IMR-90 (cell line): Measurements from ENCODE around the gene OLAH. TPM values are rescaled to one million over a fixed set of nuclear protein-coding genes. Genes with fewer than 3 reads are reported as not detected.

Experiments
- ATAC-seq: fragments of 200-7000 bp; cut with Tn5 transposase; 2 replicates; pipeline ENCODE4 v1.9.1; 2020; ENCODE audit warnings: low read depth, mild to moderate bottlenecking, moderate library complexity
- BruUV-seq: library from RNA; stranded (reverse); fragments of 400-500 nt; replicated peaks from 2 replicates; lab custom pipeline; 2021; lab: Mats Ljungman, UMichigan
- CTCF ChIA-PET: fragments of 300-600 bp; formaldehyde crosslinking; extraction: SDS; loops from one replicate; lab custom pipeline; 2021; ENCODE audit warnings: antibody characterized with exemption; lab: Yijun Ruan, JAX
- POLR2A ChIA-PET: fragments of 300-600 bp; sonication (Branson Sonifier 250); formaldehyde crosslinking; loops from one replicate; lab custom pipeline; 2022; ENCODE audit warnings: antibody characterized with exemption; ENCODE audit not compliant: unreplicated experiment; lab: Charles Lee
- DNase-seq: peaks from one replicate; pipeline ENCODE4 v3.0.0; 2013
- H2AFZ ChIP-seq: replicated peaks from 2 replicates; pipeline ENCODE3; 2013; ENCODE audit warnings: low read length, mild to moderate bottlenecking; ENCODE audit not compliant: poor library complexity
- H2AK5ac ChIP-seq: 2 replicates; pipeline ENCODE4 v1.6.1; 2013; ENCODE audit warnings: low read depth, low read length, inconsistent platforms
- H2AK9ac ChIP-seq: replicated peaks from 2 replicates; pipeline ENCODE3; 2013; ENCODE audit warnings: mild to moderate bottlenecking, low read depth, low read length, moderate library complexity; ENCODE audit not compliant: poor library complexity
- H2BK120ac ChIP-seq: 2 replicates; pipeline ENCODE4 v1.6.1; 2013; ENCODE audit warnings: low read depth, low read length, inconsistent platforms
- H2BK15ac ChIP-seq: 3 replicates; pipeline ENCODE4 v1.6.1; 2013; ENCODE audit warnings: low read depth, low read length, inconsistent platforms
- H2BK20ac ChIP-seq: 2 replicates; pipeline ENCODE4 v1.6.1; 2013; ENCODE audit warnings: low read depth, mild to moderate bottlenecking, inconsistent platforms, low read length, moderate library complexity
- H2BK5ac ChIP-seq: 2 replicates; pipeline ENCODE4 v1.6.1; 2013; ENCODE audit warnings: mild to moderate bottlenecking, low read depth, low read length, inconsistent platforms; ENCODE audit not compliant: poor library complexity, severe bottlenecking
- H3K14ac ChIP-seq: replicated peaks from 2 replicates; pipeline ENCODE4 v1.6.1; 2013; ENCODE audit warnings: low read depth, low read length, inconsistent platforms
- H3K18ac ChIP-seq: 2 replicates; pipeline ENCODE4 v1.6.1; 2013; ENCODE audit warnings: low read depth, low read length, control low read depth
- H3K23ac ChIP-seq: 2 replicates; pipeline ENCODE4 v1.6.1; 2013; ENCODE audit warnings: low read depth, low read length, inconsistent platforms
- H3K27ac ChIP-seq: 2 replicates; pipeline ENCODE4 v1.5.1; 2013; ENCODE audit warnings: mild to moderate bottlenecking, control low read depth, low read length; ENCODE audit not compliant: insufficient read depth
- H3K27me3 ChIP-seq: 2 replicates; pipeline ENCODE4 v1.6.1; 2013; ENCODE audit warnings: low read length; ENCODE audit not compliant: control insufficient read depth, insufficient read depth
- H3K36me3 ChIP-seq: 2 replicates; pipeline ENCODE4 v1.6.1; 2013; ENCODE audit warnings: low read length, mixed read lengths; ENCODE audit not compliant: control insufficient read depth, insufficient read depth
- H3K4ac ChIP-seq: 2 replicates; pipeline ENCODE4 v1.6.1; 2013; ENCODE audit warnings: low read depth, low read length, inconsistent platforms
- H3K4me1 ChIP-seq: 2 replicates; pipeline ENCODE4 v1.6.1; 2013; ENCODE audit warnings: low read length, mixed read lengths; ENCODE audit not compliant: control insufficient read depth, insufficient read depth
- H3K4me2 ChIP-seq: 2 replicates; pipeline ENCODE4 v1.6.1; 2013; ENCODE audit warnings: low read depth, mild to moderate bottlenecking, control low read depth, low read length, moderate library complexity
- H3K4me3 ChIP-seq: 2 replicates; pipeline ENCODE4 v1.5.1; 2013; ENCODE audit warnings: low read depth, mild to moderate bottlenecking, control low read depth, low read length, moderate library complexity; ENCODE audit not compliant: insufficient read depth
- H3K56ac ChIP-seq: 2 replicates; pipeline ENCODE4 v1.6.1; 2013; ENCODE audit warnings: low read length, inconsistent platforms; ENCODE audit not compliant: insufficient read depth; ENCODE audit errors: extremely low read depth
- H3K79me1 ChIP-seq, 2 experiments: 2 replicates each; pipeline ENCODE4 v1.6.1; 2013; ENCODE audit warnings: low read length in 2 of 2, inconsistent platforms in 1 of 2, low read depth in 1 of 2
- H3K9ac ChIP-seq: 2 replicates; pipeline ENCODE4 v1.6.1; 2013; ENCODE audit warnings: low read depth, low read length, control low read depth
- H3K9me1 ChIP-seq: 2 replicates; pipeline ENCODE4 v1.6.1; 2013; ENCODE audit warnings: low read length, inconsistent platforms; ENCODE audit not compliant: insufficient read depth
- H3K9me3 ChIP-seq: 2 replicates; pipeline ENCODE4 v1.6.1; 2013; ENCODE audit warnings: low read length; ENCODE audit not compliant: control insufficient read depth, insufficient read depth
- H4K20me1 ChIP-seq: 2 replicates; pipeline ENCODE4 v1.6.1; 2013; ENCODE audit warnings: low read length, inconsistent platforms; ENCODE audit not compliant: insufficient read depth
- H4K5ac ChIP-seq: 2 replicates; pipeline ENCODE4 v1.6.1; 2013; ENCODE audit warnings: mild to moderate bottlenecking, low read depth, low read length, control low read depth
- H4K8ac ChIP-seq, 2 experiments: 2 replicates each; pipeline ENCODE4 v1.6.1; 2013; ENCODE audit warnings: low read depth in 2 of 2, low read length in 2 of 2, control low read depth in 1 of 2, inconsistent platforms in 1 of 2
- H4K91ac ChIP-seq: 2 replicates; pipeline ENCODE4 v1.6.1; 2013; ENCODE audit warnings: low read depth, low read length, inconsistent platforms; ENCODE audit not compliant: insufficient read depth
- BHLHE40 ChIP-seq: fragments of 150-350 bp; IDR thresholded peaks from 2 replicates; pipeline ENCODE4 v1.6.1; 2016; ENCODE audit warnings: mild to moderate bottlenecking, low read depth, low read length
- CEBPB ChIP-seq: IDR thresholded peaks from 2 replicates; pipeline ENCODE4 v1.6.1; 2012; ENCODE audit warnings: low read depth, low read length, improper control_type of control experiment
- CHD1 ChIP-seq: IDR thresholded peaks from 2 replicates; pipeline ENCODE4 v1.6.1; 2012; ENCODE audit warnings: low read depth, low read length, improper control_type of control experiment
- FOS ChIP-seq: fragments of 150-350 bp; IDR thresholded peaks from 2 replicates; pipeline ENCODE4 v1.6.1; 2016; ENCODE audit warnings: low read depth, low read length
- MAFK ChIP-seq: IDR thresholded peaks from 2 replicates; pipeline ENCODE4 v1.6.1; 2012; ENCODE audit warnings: low read depth, low read length, improper control_type of control experiment
- MAZ ChIP-seq: IDR thresholded peaks from 2 replicates; pipeline ENCODE4 v1.6.1; 2012; ENCODE audit warnings: low read depth, mild to moderate bottlenecking, low read length, improper control_type of control experiment, moderate library complexity, borderline replicate concordance
- MXI1 ChIP-seq: IDR thresholded peaks from 2 replicates; pipeline ENCODE4 v1.6.1; 2012; ENCODE audit warnings: low read depth, mild to moderate bottlenecking, low read length, moderate library complexity, borderline replicate concordance
- NFE2L2 ChIP-seq: fragments of 150-350 bp; IDR thresholded peaks from 2 replicates; pipeline ENCODE4 v1.6.1; 2016; ENCODE audit warnings: low read depth, mild to moderate bottlenecking, low read length
- POLR2A ChIP-seq: IDR thresholded peaks from 2 replicates; pipeline ENCODE4 v1.6.1; 2012; ENCODE audit warnings: mild to moderate bottlenecking, low read depth, low read length
- RAD21 ChIP-seq: IDR thresholded peaks from 2 replicates; pipeline ENCODE4 v1.6.1; 2012; ENCODE audit warnings: low read length, improper control_type of control experiment
- RCOR1 ChIP-seq: IDR thresholded peaks from 2 replicates; pipeline ENCODE4 v1.6.1; 2012; ENCODE audit warnings: mild to moderate bottlenecking, low read length, improper control_type of control experiment; ENCODE audit not compliant: insufficient replicate concordance
- RFX5 ChIP-seq: IDR thresholded peaks from 2 replicates; pipeline ENCODE4 v1.8.0; 2012; ENCODE audit warnings: low read depth, mild to moderate bottlenecking, low read length, moderate library complexity
- SMC3 ChIP-seq: fragments of 150-350 bp; IDR thresholded peaks from 2 replicates; pipeline ENCODE4 v1.6.1; 2016; ENCODE audit warnings: low read depth, mild to moderate bottlenecking, antibody characterized with exemption, low read length, moderate library complexity
- USF2 ChIP-seq: fragments of 150-350 bp; IDR thresholded peaks from 2 replicates; pipeline ENCODE4 v1.6.1; 2017; ENCODE audit warnings: mild to moderate bottlenecking, antibody characterized with exemption, low read length, low read depth
- WGBS, 2 experiments: methylation state at CpG; one replicate each; pipeline versions ENCODE4 v1.1.5 to v1.1.7; 2013; ENCODE audit warnings: missing lambda C conversion rate in 2 of 2; ENCODE audit not compliant: insufficient read length in 1 of 2; ENCODE audit errors: extremely low coverage in 2 of 2; 5-methylcytosine and 5-hydroxymethylcytosine counted together
- dilution Hi-C: fragments of 300-500 bp; cut with HindIII; formaldehyde crosslinking; loops from one replicate; pipeline ENCODE4 v1.14.3; 2018; ENCODE audit warnings: low sequenced_read_pairs; ENCODE audit not compliant: unreplicated experiment
- in situ Hi-C: fragments of 300-500 bp; cut with MboI; formaldehyde crosslinking; loops from 3 replicates; pipeline ENCODE4 v1.14.3; 2019; ENCODE audit warnings: low sequenced_read_pairs, inconsistent platforms, mixed read lengths
- intact Hi-C: fragments of 100-400 bp; cut with micrococcal nuclease; formaldehyde crosslinking; loops from 2 replicates; pipeline ENCODE4 v1.10.0; 2022
- polyA plus RNA-seq, 3 experiments: library from polyadenylated mRNA; depleted of rRNA; stranded (reverse); fragments of >200 nt; gene quantifications; 2 replicates each; pipeline ENCODE4 v1.2.3, GENCODE V29; 2012; ENCODE audit warnings: low replicate concordance in 1 of 3
- total RNA-seq: library from RNA; depleted of rRNA; stranded (reverse); fragments of >200 nt; gene quantifications from 2 replicates; pipeline ENCODE4 v1.2.3, GENCODE V29; 2012
- TF ChIP-seq, protein P1 (sequence below): conservative IDR thresholded peaks from 2 replicates; pipeline ENCODE4 v1.5.1; 2012; ENCODE audit warnings: mild to moderate bottlenecking, low read depth, low read length, improper control_type of control experiment
- TF ChIP-seq, protein P2 (sequence below): fragments of 150-350 bp; IDR thresholded peaks from 2 replicates; pipeline ENCODE4 v1.6.1; 2016; ENCODE audit warnings: low read depth, mild to moderate bottlenecking, low read length, moderate library complexity, borderline replicate concordance

The OLAH gene
- total and polyA plus RNA-seq, 2 of the 4 experiments (the other 2 are of a cell fraction): not detected

DNA sequence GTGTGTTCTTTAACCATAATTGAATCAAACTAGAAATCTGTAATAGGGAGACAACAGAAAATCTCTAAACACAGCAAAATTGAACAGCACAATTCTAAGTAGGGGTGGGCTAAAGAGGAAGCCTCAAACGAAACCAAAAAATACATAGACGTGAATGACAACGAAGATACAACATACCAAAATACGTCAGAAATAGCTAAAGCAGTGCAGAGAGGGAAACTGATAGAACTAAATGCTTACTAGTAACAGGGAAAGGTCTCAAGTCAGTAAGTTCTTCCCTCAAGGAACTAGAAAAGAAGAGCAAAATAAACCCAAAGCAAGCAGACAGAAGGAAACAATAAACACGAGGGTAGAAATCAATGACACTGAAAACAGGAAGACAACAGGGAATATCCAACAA lies 72.5 kb downstream of the OLAH start:
- no peak overlapping the region for H3K4ac ChIP-seq
- BruUV-seq: no TSS peak
- no peak overlapping the region for H3K27ac ChIP-seq
- H2AK5ac ChIP-seq: no peak overlapping the region
- no peak overlapping the region for H3K18ac ChIP-seq
- no peak overlapping the region for H2BK15ac ChIP-seq
- WGBS, 2 experiments: no CpG with 5 or more reads among the region's 5 CpGs
- H3K27me3 ChIP-seq: no peaks in the 10 kb centered on the region
- no peak overlapping the region for H3K4me2 ChIP-seq
- ChIA-PET POLR2A (no interaction called here), CTCF (no interaction called here)
- H2BK5ac ChIP-seq: no peak overlapping the region
- TF ChIP-seq SMC3 (no peak), NFE2L2 (no peak), RAD21 (no peak), POLR2A (no peak), FOS (no peak), MAZ (no peak), RCOR1 (no peak), MAFK (no peak), RFX5 (no peak), MXI1 (no peak), CEBPB (no peak), USF2 (no peak), BHLHE40 (no peak), CHD1 (no peak)
- TF ChIP-seq, protein P1, sequence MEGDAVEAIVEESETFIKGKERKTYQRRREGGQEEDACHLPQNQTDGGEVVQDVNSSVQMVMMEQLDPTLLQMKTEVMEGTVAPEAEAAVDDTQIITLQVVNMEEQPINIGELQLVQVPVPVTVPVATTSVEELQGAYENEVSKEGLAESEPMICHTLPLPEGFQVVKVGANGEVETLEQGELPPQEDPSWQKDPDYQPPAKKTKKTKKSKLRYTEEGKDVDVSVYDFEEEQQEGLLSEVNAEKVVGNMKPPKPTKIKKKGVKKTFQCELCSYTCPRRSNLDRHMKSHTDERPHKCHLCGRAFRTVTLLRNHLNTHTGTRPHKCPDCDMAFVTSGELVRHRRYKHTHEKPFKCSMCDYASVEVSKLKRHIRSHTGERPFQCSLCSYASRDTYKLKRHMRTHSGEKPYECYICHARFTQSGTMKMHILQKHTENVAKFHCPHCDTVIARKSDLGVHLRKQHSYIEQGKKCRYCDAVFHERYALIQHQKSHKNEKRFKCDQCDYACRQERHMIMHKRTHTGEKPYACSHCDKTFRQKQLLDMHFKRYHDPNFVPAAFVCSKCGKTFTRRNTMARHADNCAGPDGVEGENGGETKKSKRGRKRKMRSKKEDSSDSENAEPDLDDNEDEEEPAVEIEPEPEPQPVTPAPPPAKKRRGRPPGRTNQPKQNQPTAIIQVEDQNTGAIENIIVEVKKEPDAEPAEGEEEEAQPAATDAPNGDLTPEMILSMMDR: no peak
- TF ChIP-seq, protein P2, sequence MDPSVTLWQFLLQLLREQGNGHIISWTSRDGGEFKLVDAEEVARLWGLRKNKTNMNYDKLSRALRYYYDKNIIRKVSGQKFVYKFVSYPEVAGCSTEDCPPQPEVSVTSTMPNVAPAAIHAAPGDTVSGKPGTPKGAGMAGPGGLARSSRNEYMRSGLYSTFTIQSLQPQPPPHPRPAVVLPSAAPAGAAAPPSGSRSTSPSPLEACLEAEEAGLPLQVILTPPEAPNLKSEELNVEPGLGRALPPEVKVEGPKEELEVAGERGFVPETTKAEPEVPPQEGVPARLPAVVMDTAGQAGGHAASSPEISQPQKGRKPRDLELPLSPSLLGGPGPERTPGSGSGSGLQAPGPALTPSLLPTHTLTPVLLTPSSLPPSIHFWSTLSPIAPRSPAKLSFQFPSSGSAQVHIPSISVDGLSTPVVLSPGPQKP: no peak
- H3K56ac ChIP-seq: no peak overlapping the region
- intact Hi-C loops (no loop called here), in situ Hi-C loops (no loop called here), dilution Hi-C loops (no loop called here)
- no peaks in the 10 kb centered on the region for H3K9me3 ChIP-seq
- no peak overlapping the region for H3K4me3 ChIP-seq
- peaks cover 19% of the 10 kb centered on the region for H3K36me3 ChIP-seq
- no peak overlapping the region for H3K14ac ChIP-seq
- DNase-seq: no peak
- H4K5ac ChIP-seq: no peak overlapping the region
- no peak overlapping the region for H4K91ac ChIP-seq
- no peak overlapping the region for H2BK20ac ChIP-seq
- ATAC-seq: no peak
- H3K79me1 ChIP-seq: peaks cover 6 to 11% of the 10 kb centered on the region in 2 experiments; a peak in 3 of 4 replicates
- H3K23ac ChIP-seq: no peak overlapping the region
- H3K9me1 ChIP-seq: peaks cover 8% of the 10 kb centered on the region
- H4K8ac ChIP-seq: no peak overlapping the region
- H4K20me1 ChIP-seq: no peaks in the 10 kb centered on the region
- H3K4me1 ChIP-seq: peaks cover 2% of the 10 kb centered on the region
- no peak overlapping the region for H2AFZ ChIP-seq
- no peak overlapping the region for H3K9ac ChIP-seq
- no peak overlapping the region for H2AK9ac ChIP-seq
- H2BK120ac ChIP-seq: no peak overlapping the region
